Astrocyte (in vitro differentiated cells and primary cell): ENCODE data around the gene TBL1XR1. TPM values are rescaled to one million over a fixed set of nuclear protein-coding genes. Genes with fewer than 3 reads are reported as not detected.
A peak's percentile ranks its signal among the peaks of the same experiment; 100 is the strongest.

ENCODE experiments used
- DNase-seq: peaks from one replicate; pipeline ENCODE4 v3.0.0-alpha.2; 2010; ENCODE audit warnings: low read depth
- FAIRE-seq: peaks from 2 replicates; lab custom pipeline; 2011; peaks lifted over from hg19 to GRCh38; lab: Jason Lieb, UNC
- H2AFZ ChIP-seq: 2 replicates; pipeline ENCODE4 v1.6.0; 2012; ENCODE audit warnings: low read depth, low read length, inconsistent platforms
- H3K27ac ChIP-seq: 2 replicates; pipeline ENCODE4 v1.5.1; 2011; ENCODE audit warnings: low read depth, low read length, inconsistent platforms
- H3K27me3 ChIP-seq: 2 replicates; pipeline ENCODE4 v1.6.0; 2011; ENCODE audit warnings: low read length, inconsistent platforms; ENCODE audit not compliant: insufficient read depth
- H3K36me3 ChIP-seq: 2 replicates; pipeline ENCODE4 v1.5.1; 2011; ENCODE audit warnings: low read length, inconsistent platforms; ENCODE audit not compliant: insufficient read depth
- H3K4me1 ChIP-seq: 2 replicates; pipeline ENCODE4 v1.5.1; 2011; ENCODE audit warnings: low read length, inconsistent platforms; ENCODE audit not compliant: insufficient read depth
- H3K4me2 ChIP-seq: 2 replicates; pipeline ENCODE4 v1.6.0; 2012; ENCODE audit warnings: low read length, inconsistent platforms
- H3K4me3 ChIP-seq: 2 replicates; pipeline ENCODE4 v1.5.1; 2011; ENCODE audit warnings: low read depth, mild to moderate bottlenecking, low read length, inconsistent platforms; ENCODE audit not compliant: insufficient read depth
- H3K79me2 ChIP-seq: 2 replicates; pipeline ENCODE4 v1.6.0; 2012; ENCODE audit warnings: mild to moderate bottlenecking, low read length, inconsistent platforms; ENCODE audit not compliant: insufficient read depth
- H3K9ac ChIP-seq: 2 replicates; pipeline ENCODE4 v1.6.0; 2012; ENCODE audit warnings: mild to moderate bottlenecking, low read length, inconsistent platforms
- H3K9me3 ChIP-seq: 2 replicates; pipeline ENCODE4 v1.5.1; 2012; ENCODE audit warnings: low read depth, mild to moderate bottlenecking, low read length, inconsistent platforms; ENCODE audit not compliant: insufficient read depth
- H4K20me1 ChIP-seq: 2 replicates; pipeline ENCODE4 v1.6.0; 2012; ENCODE audit warnings: low read length, inconsistent platforms; ENCODE audit not compliant: insufficient read depth
- H3K27ac Mint-ChIP-seq: one replicate; pipeline ENCODE4 v1.8.0; 2021; ENCODE audit warnings: mild to moderate bottlenecking, mixed read lengths; ENCODE audit not compliant: unreplicated experiment
- H3K27me3 Mint-ChIP-seq: one replicate; pipeline ENCODE4 v1.8.0; 2021; ENCODE audit warnings: low read depth, mixed read lengths; ENCODE audit not compliant: unreplicated experiment
- H3K36me3 Mint-ChIP-seq: one replicate; pipeline ENCODE4 v1.8.0; 2021; ENCODE audit warnings: low read depth, mixed read lengths; ENCODE audit not compliant: unreplicated experiment
- H3K4me1 Mint-ChIP-seq: one replicate; pipeline ENCODE4 v1.8.0; 2021; ENCODE audit warnings: low read depth, mixed read lengths; ENCODE audit not compliant: unreplicated experiment
- H3K4me3 Mint-ChIP-seq: one replicate; pipeline ENCODE4 v1.8.0; 2021; ENCODE audit warnings: mild to moderate bottlenecking, moderate library complexity, mixed read lengths; ENCODE audit not compliant: unreplicated experiment
- H3K9me3 Mint-ChIP-seq: one replicate; pipeline ENCODE4 v1.8.0; 2021; ENCODE audit warnings: mild to moderate bottlenecking, mixed read lengths; ENCODE audit not compliant: unreplicated experiment
- CTCF ChIP-seq: IDR thresholded peaks from 2 replicates; pipeline ENCODE4 v1.5.1; 2011; ENCODE audit warnings: low read depth, mild to moderate bottlenecking, inconsistent platforms, low read length, moderate library complexity; ENCODE audit not compliant: insufficient read depth
- EZH2 ChIP-seq: IDR thresholded peaks from 2 replicates; pipeline ENCODE4 v1.6.1; 2012; ENCODE audit warnings: mild to moderate bottlenecking, low read length, inconsistent platforms; ENCODE audit not compliant: insufficient read depth
- total RNA-seq: library from RNA; stranded (reverse); gene quantifications from 2 replicates; pipeline ENCODE4 v1.2.1, GENCODE V29; 2021

The TBL1XR1 gene
- total RNA-seq, 1 donor from 2014 or later: 140 TPM

- Histone ChIP-seq H3K27ac (peak overlapping the region; percentile 30), H3K4me2 (peak overlapping the region; percentile 70), H3K27me3 (no peaks in the 10 kb centered on the region), H3K79me2 (peaks cover 98% of the 10 kb centered on the region), H3K36me3 (no peaks in the 10 kb centered on the region), H3K9me3 (no peaks in the 10 kb centered on the region), H3K4me1 (peaks cover 19% of the 10 kb centered on the region), H4K20me1 (peaks cover 96% of the 10 kb centered on the region), H2AFZ (no peak overlapping the region), H3K4me3 (no peak overlapping the region), H3K9ac (peak overlapping the region; percentile 8)
- peaks cover 37% of the 10 kb centered on the region for H3K4me1 Mint-ChIP-seq
- peak overlapping the region; percentile 47 for H3K27ac Mint-ChIP-seq
- DNase-seq: peak; percentile 31
- no peaks in the 10 kb centered on the region for H3K27me3 Mint-ChIP-seq
- peak; percentile 50 for FAIRE-seq
- no peaks in the 10 kb centered on the region for H3K9me3 Mint-ChIP-seq
- peaks cover 2% of the 10 kb centered on the region for H3K36me3 Mint-ChIP-seq
- TF ChIP-seq CTCF (no peak), EZH2 (no peak)
- no peak overlapping the region for H3K4me3 Mint-ChIP-seq
These were observed 46.9 kb downstream of the TBL1XR1 start for GRCh38 chr3:177150218-177150916.

- Histone ChIP-seq H3K9me3 (no peaks in the 10 kb centered on the region), H3K27me3 (no peaks in the 10 kb centered on the region), H3K4me2 (no peak overlapping the region), H3K27ac (no peak overlapping the region), H3K4me3 (no peak overlapping the region), H3K36me3 (no peaks in the 10 kb centered on the region), H3K9ac (no peak overlapping the region), H4K20me1 (peaks cover 97% of the 10 kb centered on the region), H3K4me1 (peaks cover 19% of the 10 kb centered on the region), H2AFZ (no peak overlapping the region), H3K79me2 (peaks cover 98% of the 10 kb centered on the region)
- no peaks in the 10 kb centered on the region for H3K27me3 Mint-ChIP-seq
- TF ChIP-seq CTCF (no peak), EZH2 (no peak)
- H3K36me3 Mint-ChIP-seq: peaks cover 2% of the 10 kb centered on the region
- H3K27ac Mint-ChIP-seq: no peak overlapping the region
- H3K4me3 Mint-ChIP-seq: no peak overlapping the region
- H3K9me3 Mint-ChIP-seq: no peaks in the 10 kb centered on the region
- peaks cover 39% of the 10 kb centered on the region for H3K4me1 Mint-ChIP-seq
- no peak for FAIRE-seq
- DNase-seq: no peak
These were observed 48.2 kb downstream of the TBL1XR1 start for GRCh38 chr3:177149106-177149505.

- peaks cover 96% of the 10 kb centered on the region for H4K20me1 ChIP-seq
- FAIRE-seq: no peak
- H3K36me3 ChIP-seq: no peaks in the 10 kb centered on the region
These were observed 49.5 kb downstream of the TBL1XR1 start for GRCh38 chr3:177147790-177148189.

More at GRCh38 chr3:177147790-177148189, 49.5 kb downstream of the TBL1XR1 start:
- no peak overlapping the region for H3K27ac ChIP-seq
- no peak overlapping the region for H3K4me2 ChIP-seq
- DNase-seq: no peak
- no peaks in the 10 kb centered on the region for H3K27me3 ChIP-seq
- H3K9ac ChIP-seq: no peak overlapping the region
- peaks cover 98% of the 10 kb centered on the region for H3K79me2 ChIP-seq
- no peaks in the 10 kb centered on the region for H3K9me3 ChIP-seq
- Mint-ChIP-seq H3K27me3 (no peaks in the 10 kb centered on the region), H3K4me1 (peaks cover 41% of the 10 kb centered on the region), H3K9me3 (peaks cover 3% of the 10 kb centered on the region), H3K36me3 (peaks cover 5% of the 10 kb centered on the region), H3K27ac (peak overlapping the region; percentile 11), H3K4me3 (no peak overlapping the region)
- no peak for TF ChIP-seq EZH2
- no peak for TF ChIP-seq CTCF
- H3K4me1 ChIP-seq: peaks cover 19% of the 10 kb centered on the region
- no peak overlapping the region for H2AFZ ChIP-seq
- H3K4me3 ChIP-seq: no peak overlapping the region
